SK-N-MC (cell line): ENCODE results near the gene WDR89.

Experiments
- EZH2 ChIP-seq: fragments of 200-600 bp; sonication (generic); IDR thresholded peaks from one replicate; pipeline ENCODE4 v1.6.1; 2017; ENCODE audit warnings: antibody characterized with exemption
- FOXP2 ChIP-seq: optimal IDR thresholded peaks from 2 replicates; pipeline ENCODE3; 2011; ENCODE audit warnings: mild to moderate bottlenecking, moderate library complexity; ENCODE audit not compliant: insufficient read depth; ENCODE audit errors: extremely low read length, control extremely low read depth
- POLR2AphosphoS5 ChIP-seq: IDR thresholded peaks from 2 replicates; pipeline ENCODE4 v1.6.1; 2012; ENCODE audit warnings: mild to moderate bottlenecking, low read depth, low read length, borderline replicate concordance

GRCh38 chr14:63596998-63597658, 44.5 kb downstream of the WDR89 start:
- TF ChIP-seq EZH2 (no peak), FOXP2 (no peak), POLR2AphosphoS5 (no peak)
